SU-DHL-6 (cell line): ENCODE data around the gene ZNF516.

Experiments
- H2AFZ ChIP-seq: fragments of 200-600 bp; sonication (generic); 2 replicates; pipeline ENCODE4 v1.6.1; 2014; ENCODE audit warnings: low read depth, mild to moderate bottlenecking, moderate library complexity, mixed read lengths, antibody characterized with exemption, low read length; ENCODE audit not compliant: severe bottlenecking
- H3F3A ChIP-seq: fragments of 200-600 bp; shearing (Covaris generic); 2 replicates; pipeline ENCODE4 v1.6.0; 2016; ENCODE audit warnings: antibody characterized with exemption, mild to moderate bottlenecking; ENCODE audit not compliant: insufficient read depth
- H3K27ac ChIP-seq: fragments of 200-600 bp; sonication (generic); 2 replicates; pipeline ENCODE4 v1.5.1; 2016; ENCODE audit warnings: low read depth, mild to moderate bottlenecking, low read length, moderate library complexity, mixed read lengths
- H3K27me3 ChIP-seq: fragments of 200-600 bp; sonication (generic), shearing (Covaris generic); 2 replicates; pipeline ENCODE4 v1.6.0; 2014; ENCODE audit warnings: mild to moderate bottlenecking, low read length
- H3K36me3 ChIP-seq: fragments of 200-600 bp; sonication (generic); 2 replicates; pipeline ENCODE4 v1.6.1; 2014; ENCODE audit warnings: mild to moderate bottlenecking, low read length, mixed read lengths
- H3K4me2 ChIP-seq: fragments of 300-600, 200-600 bp; shearing (Covaris generic), sonication (generic); 2 replicates; pipeline ENCODE4 v1.6.0; 2014; ENCODE audit warnings: low read length, low read depth, mild to moderate bottlenecking; ENCODE audit not compliant: poor library complexity, severe bottlenecking
- H3K4me3 ChIP-seq: fragments of 200-600 bp; sonication (generic); 2 replicates; pipeline ENCODE4 v1.5.1; 2014; ENCODE audit warnings: antibody characterized with exemption, low read length, mild to moderate bottlenecking, mixed read lengths; ENCODE audit not compliant: insufficient read depth, poor library complexity, severe bottlenecking
- H3K79me2 ChIP-seq: fragments of 200-600 bp; sonication (generic); 2 replicates; pipeline ENCODE4 v1.6.1; 2014; ENCODE audit warnings: mild to moderate bottlenecking, low read length, moderate library complexity; ENCODE audit not compliant: insufficient read depth
- H3K9ac ChIP-seq: fragments of 200-600 bp; sonication (generic); 2 replicates; pipeline ENCODE4 v1.7.0; 2014; ENCODE audit warnings: mild to moderate bottlenecking, low read length
- H3K9me2 ChIP-seq: fragments of 200-600 bp; sonication (generic); replicated peaks from 2 replicates; pipeline ENCODE4 v1.6.1; 2014; ENCODE audit warnings: low read length; ENCODE audit not compliant: insufficient read depth
- H3K9me3 ChIP-seq: fragments of 200-600 bp; sonication (generic); 2 replicates; pipeline ENCODE4 v1.6.1; 2014; ENCODE audit warnings: low read length, mixed read lengths; ENCODE audit not compliant: insufficient read depth
- H4K20me1 ChIP-seq: fragments of 200-600 bp; sonication (generic); 2 replicates; pipeline ENCODE4 v1.6.1; 2014; ENCODE audit warnings: low read depth, mild to moderate bottlenecking, antibody characterized with exemption, low read length, moderate library complexity, mixed read lengths
- CTCF ChIP-seq: fragments of 200-600 bp; sonication (generic); IDR thresholded peaks from one replicate; pipeline ENCODE4 v1.5.1; 2017; ENCODE audit warnings: antibody characterized with exemption, mild to moderate bottlenecking, low read length, moderate library complexity; ENCODE audit not compliant: insufficient read depth, poor library complexity, severe bottlenecking
- EZH2phosphoT487 ChIP-seq: fragments of 200-600 bp; sonication (generic), shearing (Covaris generic); conservative IDR thresholded peaks from 2 replicates; pipeline ENCODE4 v1.6.1; 2018; ENCODE audit warnings: mild to moderate bottlenecking, antibody characterized with exemption, low read length, moderate library complexity, mixed read lengths

Gene ZNF516

GRCh38 chr18:76458522-76459311, 36.3 kb downstream of the ZNF516 start:
- no peaks in the 10 kb centered on the region for H3K36me3 ChIP-seq
- H3K4me2 ChIP-seq: no peak overlapping the region
- H3K9me3 ChIP-seq: no peaks in the 10 kb centered on the region
- H4K20me1 ChIP-seq: peaks cover 26% of the 10 kb centered on the region
- H3K4me3 ChIP-seq: no peak overlapping the region
- peaks cover 95% of the 10 kb centered on the region for H3K79me2 ChIP-seq
- H3F3A ChIP-seq: no peaks in the 10 kb centered on the region
- no peak overlapping the region for H2AFZ ChIP-seq
- no peak for TF ChIP-seq EZH2phosphoT487
- TF ChIP-seq CTCF: no peak
- H3K27ac ChIP-seq: no peak overlapping the region
- no peaks in the 10 kb centered on the region for H3K27me3 ChIP-seq
- no peaks in the 10 kb centered on the region for H3K9me2 ChIP-seq
- no peak overlapping the region for H3K9ac ChIP-seq

DNA sequence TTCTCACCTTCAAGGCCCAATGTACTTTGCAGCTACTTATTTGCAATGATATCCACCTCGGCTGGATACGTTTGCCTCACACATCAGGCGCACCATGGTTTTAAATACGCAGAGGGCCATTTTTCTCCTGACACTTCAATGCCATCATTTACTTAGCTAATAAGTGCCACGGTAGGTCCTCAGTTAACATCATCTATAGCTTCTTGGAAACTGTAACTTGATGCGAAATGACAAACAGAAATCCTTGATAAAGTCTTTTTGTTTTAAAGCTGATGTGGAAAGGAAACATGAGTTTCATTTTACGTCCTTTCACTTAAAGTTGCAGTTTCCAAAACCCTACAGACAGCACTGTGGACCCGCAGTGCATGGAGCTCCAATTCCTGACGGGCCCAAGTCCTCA, 37.1 kb downstream of the ZNF516 start:
- Histone ChIP-seq H3K9me3 (no peaks in the 10 kb centered on the region), H3K27ac (no peak overlapping the region), H3K4me3 (no peak overlapping the region), H2AFZ (no peak overlapping the region), H3K9me2 (no peaks in the 10 kb centered on the region), H3K36me3 (no peaks in the 10 kb centered on the region), H3K27me3 (no peaks in the 10 kb centered on the region), H3F3A (no peaks in the 10 kb centered on the region), H3K9ac (no peak overlapping the region), H3K4me2 (no peak overlapping the region), H4K20me1 (peaks cover 30% of the 10 kb centered on the region), H3K79me2 (peaks cover 95% of the 10 kb centered on the region)
- TF ChIP-seq CTCF (no peak), EZH2phosphoT487 (no peak)

- no peak overlapping the region for H3K4me2 ChIP-seq
- H3K27ac ChIP-seq: no peak overlapping the region
- H3K9ac ChIP-seq: no peak overlapping the region
- no peak overlapping the region for H2AFZ ChIP-seq
- H3K9me2 ChIP-seq: no peaks in the 10 kb centered on the region
- H3K9me3 ChIP-seq: no peaks in the 10 kb centered on the region
- TF ChIP-seq EZH2phosphoT487 (no peak), CTCF (no peak)
- no peaks in the 10 kb centered on the region for H3K36me3 ChIP-seq
- no peak overlapping the region for H3K4me3 ChIP-seq
- no peaks in the 10 kb centered on the region for H3F3A ChIP-seq
- H3K27me3 ChIP-seq: no peaks in the 10 kb centered on the region
- peaks cover 33% of the 10 kb centered on the region for H4K20me1 ChIP-seq
- H3K79me2 ChIP-seq: peaks cover 95% of the 10 kb centered on the region
Observed at GRCh38 chr18:76457475-76457874, 37.6 kb downstream of the ZNF516 start.
